K562 (cell line): ENCODE measurements around the gene OCA2. TPM values are rescaled to one million over a fixed set of nuclear protein-coding genes. Genes with fewer than 3 reads are reported as not detected.

ENCODE experiments used
- ATF4 ChIP-seq: fragments of 450-650 bp; formaldehyde crosslinking; IDR thresholded peaks from 2 replicates; pipeline ENCODE4 v1.4.0; 2022; ENCODE audit warnings: mild to moderate bottlenecking, moderate library complexity
- ATF7 ChIP-seq: fragments of 450-650 bp; IDR thresholded peaks from 2 replicates; pipeline ENCODE4 v1.7.1; 2014; ENCODE audit warnings: mild to moderate bottlenecking, moderate library complexity
- BCOR ChIP-seq: fragments of 450-650 bp; IDR thresholded peaks from 2 replicates; pipeline ENCODE4 v1.6.1; 2016
- BRCA1 ChIP-seq, 2 experiments: fragments of 450-650 bp in 1 of 2; sonication (generic) in 1 of 2; formaldehyde crosslinking in 1 of 2; IDR thresholded peaks; 2 replicates each; pipeline versions ENCODE4 v1.5.0 to v1.6.1; 2017 to 2020; ENCODE audit warnings: mild to moderate bottlenecking in 1 of 2, missing genetic modification reagents in 1 of 2
- CXXC5 ChIP-seq: fragments of 250-450 bp; sonication (Bioruptor Pico); IDR thresholded peaks from 2 replicates; pipeline ENCODE4 v1.8.0; 2022; ENCODE audit warnings: inconsistent platforms, mild to moderate bottlenecking, moderate library complexity
- DLX4 ChIP-seq: fragments of 250-450 bp; sonication (Bioruptor Pico); IDR thresholded peaks from 2 replicates; pipeline ENCODE4 v1.6.1; 2021; ENCODE audit warnings: mild to moderate bottlenecking
- DNMT1 ChIP-seq: fragments of 450-650 bp; IDR thresholded peaks from 2 replicates; pipeline ENCODE4 v1.6.1; 2016; ENCODE audit warnings: antibody characterized with exemption, mild to moderate bottlenecking
- EGR1 ChIP-seq: fragments of 450-650 bp; conservative IDR thresholded peaks from 2 replicates; pipeline ENCODE4 v1.6.1; 2017; ENCODE audit warnings: mild to moderate bottlenecking
- ELF1 ChIP-seq: fragments of 200-800 bp; sonication (Bioruptor generic); IDR thresholded peaks from 2 replicates; pipeline ENCODE4 v1.6.1; 2016; ENCODE audit warnings: missing genetic modification characterization, missing compliant biosample characterization
- GABPB1 ChIP-seq: sonication (generic); formaldehyde crosslinking; IDR thresholded peaks from 2 replicates; pipeline ENCODE4 v1.8.0; 2022; ENCODE audit warnings: mild to moderate bottlenecking, missing genetic modification reagents
- HBP1 ChIP-seq: fragments of 450-650 bp; formaldehyde crosslinking; IDR thresholded peaks from 2 replicates; pipeline ENCODE4 v1.4.0; 2022; ENCODE audit warnings: missing genetic modification characterization
- KDM4B ChIP-seq, 2 experiments: fragments of 450-650 bp in 1 of 2; sonication (generic) in 1 of 2; IDR thresholded peaks; 2 replicates each; pipeline ENCODE4 v1.6.1; 2016 to 2017; ENCODE audit warnings: borderline replicate concordance in 2 of 2, antibody characterized with exemption in 1 of 2, low read depth in 1 of 2, mild to moderate bottlenecking in 1 of 2
- KHSRP ChIP-seq: fragments of 450-650 bp; IDR thresholded peaks from 2 replicates; pipeline ENCODE4 v1.6.1; 2017
- KLF13 ChIP-seq: fragments of 450-650 bp; IDR thresholded peaks from 2 replicates; pipeline ENCODE4 v1.6.1; 2016; ENCODE audit warnings: missing genetic modification characterization, low read depth, mild to moderate bottlenecking, missing compliant biosample characterization, moderate library complexity, borderline replicate concordance
- NFXL1 ChIP-seq: fragments of 450-650 bp; formaldehyde crosslinking; IDR thresholded peaks from 2 replicates; pipeline ENCODE4 v1.4.0; 2021; ENCODE audit warnings: mild to moderate bottlenecking
- NUFIP1 ChIP-seq: fragments of 450-650 bp; IDR thresholded peaks from 2 replicates; pipeline ENCODE4 v1.6.1; 2018; ENCODE audit not compliant: partially characterized antibody
- OTX1 ChIP-seq: fragments of 450-650 bp; formaldehyde crosslinking; IDR thresholded peaks from 2 replicates; pipeline ENCODE4 v1.4.0; 2022; ENCODE audit warnings: mild to moderate bottlenecking
- RAD51 ChIP-seq: fragments of 450-650 bp; IDR thresholded peaks from 2 replicates; pipeline ENCODE4 v1.7.1; 2016; ENCODE audit warnings: low read depth, mild to moderate bottlenecking, borderline replicate concordance
- SETDB1 ChIP-seq: IDR thresholded peaks from one replicate; pipeline ENCODE4 v1.6.1; 2012; ENCODE audit warnings: low read length, control low read depth, inconsistent platforms
- SP1 ChIP-seq: sonication (generic); formaldehyde crosslinking; IDR thresholded peaks from 2 replicates; pipeline ENCODE4 v1.8.1; 2022; ENCODE audit warnings: mild to moderate bottlenecking, missing genetic modification reagents
- SREBF2 ChIP-seq: sonication (generic); formaldehyde crosslinking; IDR thresholded peaks from 2 replicates; pipeline ENCODE4 v1.4.0; 2020; ENCODE audit warnings: mild to moderate bottlenecking, missing genetic modification reagents
- SRSF3 ChIP-seq: fragments of 200-400 bp; formaldehyde crosslinking; IDR thresholded peaks from 2 replicates; pipeline ENCODE4 v1.6.1; 2016; ENCODE audit warnings: mild to moderate bottlenecking, low read length, moderate library complexity; ENCODE audit not compliant: insufficient read depth
- TEAD2 ChIP-seq: fragments of 450-650 bp; IDR thresholded peaks from 2 replicates; pipeline ENCODE4 v1.6.1; 2016; ENCODE audit warnings: missing genetic modification characterization, control low read depth, missing compliant biosample characterization
- ZFPM2 ChIP-seq: fragments of 250-450 bp; sonication (Bioruptor Pico); IDR thresholded peaks from 2 replicates; pipeline ENCODE4 v1.5.1; 2022; ENCODE audit warnings: mild to moderate bottlenecking
- ZFX ChIP-seq: sonication (generic); formaldehyde crosslinking; IDR thresholded peaks from 2 replicates; pipeline ENCODE4 v1.8.0; 2022; ENCODE audit warnings: mild to moderate bottlenecking, missing genetic modification reagents, moderate library complexity
- ZNF12 ChIP-seq: sonication (generic); formaldehyde crosslinking; IDR thresholded peaks from 2 replicates; pipeline ENCODE4 v1.4.0; 2020; ENCODE audit warnings: mild to moderate bottlenecking, missing genetic modification reagents
- ZNF146 ChIP-seq: IDR thresholded peaks from one replicate; pipeline ENCODE4 v1.6.1; 2018; ENCODE audit warnings: missing compliant biosample characterization; ENCODE audit not compliant: unreplicated experiment
- ZNF224 ChIP-seq: sonication (generic); formaldehyde crosslinking; IDR thresholded peaks from 2 replicates; pipeline ENCODE4 v1.8.0; 2022; ENCODE audit warnings: mild to moderate bottlenecking, missing genetic modification reagents
- ZNF282 ChIP-seq: sonication (generic); formaldehyde crosslinking; IDR thresholded peaks from 2 replicates; pipeline ENCODE4 v1.8.1; 2023; ENCODE audit warnings: missing genetic modification reagents
- ZNF445 ChIP-seq: fragments of 250-450 bp; sonication (Bioruptor Pico); IDR thresholded peaks from 2 replicates; pipeline ENCODE4 v1.4.0; 2020; ENCODE audit warnings: low read depth, mild to moderate bottlenecking, moderate library complexity
- polyA plus RNA-seq, 8 experiments: library from polyadenylated mRNA; depleted of rRNA in 4 of 8; stranded (reverse) in 5 of 8; unstranded in 3 of 8; fragments of >200 nt; fragmentation: Nextera tagmentation in 2 of 8; fragmentation: Illumina TruSeq in 1 of 8; extraction: Ambion mirVana in 2 of 8; extraction: Trizol in 1 of 8; gene quantifications; 2 replicates each; pipeline versions ENCODE4 v1.2.1 to v1.2.3, GENCODE V29; 2011 to 2014; ENCODE audit warnings: inconsistent platforms in 1 of 8, missing spikeins in 1 of 8
- total RNA-seq, 7 experiments: library from RNA; depleted of rRNA in 6 of 7; stranded (reverse); fragments of >200 nt in 6 of 7; fragmentation: Illumina TruSeq in 2 of 7; extraction: Trizol in 2 of 7; gene quantifications; 2 replicates each; pipeline versions ENCODE4 v1.2.1 to v1.2.3, GENCODE V29; 2011 to 2021; ENCODE audit warnings: low replicate concordance in 1 of 7

The OCA2 gene
- total and polyA plus RNA-seq, 9 of the 15 experiments (the other 6 are each of a cell fraction or from before 2014, with no cell fraction given): 0.07 to 0.59 (median 0.17) TPM; not detected in 1

GRCh38 chr15:28098766-28099554, at the start of gene OCA2 (continued):
- TF ChIP-seq KDM4B (IDR thresholded peaks at IDR 0.05; ENCODE audit: borderline replicate concordance in 2 of 2, low read depth in 1 of 2) (no peak), GABPB1 (CRISPR knock-in tag) (no peak; the same call in 1 of the 2 replicates), HBP1 (CRISPR knock-in tag) (no peak), SREBF2 (CRISPR knock-in tag) (no peak), TEAD2 (no peak), ZNF224 (no peak), KLF13 (tag) (peak; percentile 71), ZFX (CRISPR knock-in tag) (peak; percentile 76), ZNF12 (CRISPR knock-in tag) (0 out of 2 replicates have a peak, but pooled peaks have one; percentile 26), OTX1 (CRISPR knock-in tag) (no peak), NFXL1 (CRISPR knock-in tag) (no peak), SETDB1 (no peak), RAD51 (no peak), ATF7 (peak; percentile 57), NUFIP1 (no peak), DNMT1 (no peak), DLX4 (CRISPR knock-in tag) (no peak), CXXC5 (peak; percentile 30; the same call in 1 of the 2 replicates), ZFPM2 (CRISPR knock-in tag) (no peak), EGR1 (peak; percentile 42; the same call in 1 of the 2 replicates), ATF4 (CRISPR knock-in tag) (no peak), ZNF146 (CRISPR knock-in tag) (no peak), SRSF3 (no peak), KHSRP (no peak), BRCA1 (IDR thresholded peaks at IDR 0.05) (no peak), BRCA1 (CRISPR knock-in tag; IDR thresholded peaks at IDR 0.05) (no peak), ELF1 (no peak), ZNF282 (CRISPR knock-in tag) (no peak), BCOR (0 out of 2 replicates have a peak, but pooled peaks have one; percentile 21), ZNF445 (CRISPR knock-in tag) (no peak), SP1 (CRISPR knock-in tag) (peak; percentile 61; the same call in 1 of the 2 replicates)
